Measurements from ENCODE around the gene SPAAR. TPM values are rescaled to one million over a fixed set of nuclear protein-coding genes. Genes with fewer than 3 reads are reported as not detected.

SPAAR gene
- polyA plus RNA-seq, 2 of the 4 experiments (the other 2 are of a cell fraction), result not detected

DNA sequence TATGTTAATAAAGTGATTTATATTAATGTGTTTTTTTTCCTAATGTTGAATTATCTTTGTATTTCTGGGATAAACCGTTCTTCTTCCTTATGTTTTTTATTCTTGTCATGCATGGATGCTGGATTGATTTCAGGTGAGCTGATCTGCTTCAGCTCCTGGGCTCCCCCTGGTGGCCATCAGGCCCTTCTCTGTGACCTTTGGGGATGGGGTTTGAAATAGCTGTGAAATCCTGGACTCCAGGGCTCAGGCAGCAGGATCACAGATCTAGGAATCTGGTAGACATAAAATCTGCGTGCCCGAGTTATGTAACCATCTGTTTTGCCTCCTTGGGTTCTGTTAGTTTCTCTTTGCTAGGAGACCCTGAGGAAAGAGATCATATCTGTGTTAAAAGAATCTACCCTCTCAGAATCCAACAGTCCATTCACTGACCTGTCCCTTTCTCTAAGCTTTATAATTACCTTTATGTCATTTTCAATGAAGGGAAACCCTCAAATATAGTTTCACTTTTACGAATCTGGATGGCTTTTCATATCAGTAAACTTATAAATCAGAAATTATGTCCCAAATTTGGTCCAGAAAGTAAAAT is 26.9 kb upstream of the SPAAR start:
- H3K4me3 ChIP-seq, result no peak overlapping the region
- 0 out of 3 replicates have a peak overlapping the region, but pooled peaks have one; percentile 7 for H3K4me2 ChIP-seq
- FAIRE-seq, result peak; percentile 88
- H3K9me3 ChIP-seq, result peaks cover 3% of the 10 kb centered on the region; the same call in 1 of the 3 replicates
- peak; percentile 90 to 96; a peak in 5 of 6 replicates for ATAC-seq
- no peak overlapping the region for H3K27ac ChIP-seq
- peaks cover 4% of the 10 kb centered on the region; the same call in 1 of the 3 replicates for H3K4me1 ChIP-seq
- 0% methylated on average over 4 of the region's 4 CpGs for WGBS (ENCODE audit: missing lambda C conversion rate)
- POLR2A ChIA-PET, result interaction anchor here (0.5 to 1.3 kb wide), 5 partner anchors 56 to 347 kb away, joined by 3 to 7 read pairs (median 3); partner anchors contain the start of gene CLTA
- CTCF ChIA-PET, result interaction anchor here (0.5 to 3.2 kb wide), 59 partner anchors 9 to 588 kb away, joined by 3 to 66 read pairs (median 5); partner anchors contain the start of genes ARHGEF39, CCDC107, CREB3 and FAM221B
- DNase-seq (ENCODE audit: low read depth in 1 of 2, low spot score in 1 of 2), result peak; percentile 76 to 87
- TF ChIP-seq RAD21 (conservative IDR thresholded peaks at IDR 0.05 in 1 of 2, IDR thresholded peaks at IDR 0.05 in 1 of 2) (peak; percentile 86 to 87), MAZ (IDR thresholded peaks at IDR 0.05; ENCODE audit: borderline replicate concordance, low read depth, low read length) (no peak), SMC3 (IDR thresholded peaks at IDR 0.05) (peak; percentile 96)
- TF ChIP-seq, protein P1, sequence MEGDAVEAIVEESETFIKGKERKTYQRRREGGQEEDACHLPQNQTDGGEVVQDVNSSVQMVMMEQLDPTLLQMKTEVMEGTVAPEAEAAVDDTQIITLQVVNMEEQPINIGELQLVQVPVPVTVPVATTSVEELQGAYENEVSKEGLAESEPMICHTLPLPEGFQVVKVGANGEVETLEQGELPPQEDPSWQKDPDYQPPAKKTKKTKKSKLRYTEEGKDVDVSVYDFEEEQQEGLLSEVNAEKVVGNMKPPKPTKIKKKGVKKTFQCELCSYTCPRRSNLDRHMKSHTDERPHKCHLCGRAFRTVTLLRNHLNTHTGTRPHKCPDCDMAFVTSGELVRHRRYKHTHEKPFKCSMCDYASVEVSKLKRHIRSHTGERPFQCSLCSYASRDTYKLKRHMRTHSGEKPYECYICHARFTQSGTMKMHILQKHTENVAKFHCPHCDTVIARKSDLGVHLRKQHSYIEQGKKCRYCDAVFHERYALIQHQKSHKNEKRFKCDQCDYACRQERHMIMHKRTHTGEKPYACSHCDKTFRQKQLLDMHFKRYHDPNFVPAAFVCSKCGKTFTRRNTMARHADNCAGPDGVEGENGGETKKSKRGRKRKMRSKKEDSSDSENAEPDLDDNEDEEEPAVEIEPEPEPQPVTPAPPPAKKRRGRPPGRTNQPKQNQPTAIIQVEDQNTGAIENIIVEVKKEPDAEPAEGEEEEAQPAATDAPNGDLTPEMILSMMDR (IDR thresholded peaks at IDR 0.05), result peak; percentile 97

DNA sequence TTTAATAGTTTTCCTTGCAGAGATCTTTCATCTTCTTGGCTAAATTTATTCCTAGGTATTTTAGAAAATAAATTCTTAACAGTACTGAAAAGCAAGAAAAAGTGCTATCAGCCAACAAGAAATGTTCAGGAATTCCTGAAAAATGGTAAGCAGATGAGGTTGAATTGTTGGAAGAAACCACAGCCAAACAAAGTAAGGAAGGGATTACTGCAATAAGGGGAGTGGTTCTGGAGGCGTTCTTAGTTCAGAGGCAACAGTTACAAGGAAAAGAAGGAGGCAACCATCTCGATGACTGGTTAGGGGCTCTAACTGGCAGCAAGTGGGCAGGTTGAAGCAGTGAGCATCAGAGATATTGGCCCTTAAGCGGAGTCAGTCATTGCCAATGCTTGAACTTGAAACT is 26.3 kb upstream of the SPAAR start:
- Histone ChIP-seq H3K4me2 (no peak overlapping the region), H3K9me3 (no peaks in the 10 kb centered on the region), H3K27ac (no peak overlapping the region), H3K4me1 (peaks cover 4% of the 10 kb centered on the region; the same call in 1 of the 3 replicates), H3K4me3 (no peak overlapping the region)
- POLR2A ChIA-PET, result interaction anchor here (1.3 kb wide), 1 partner anchor 93 kb away, joined by 4 read pairs; no protein-coding TSS in a partner anchor
- no peak for ATAC-seq
- 49% methylated on average over 3 of the region's 3 CpGs for WGBS (ENCODE audit: missing lambda C conversion rate)
- TF ChIP-seq BHLHE40 (IDR thresholded peaks at IDR 0.05; ENCODE audit: low read depth, low read length), result no peak
- TF ChIP-seq JUNB (IDR thresholded peaks at IDR 0.05), result no peak
- TF ChIP-seq RCOR1 (IDR thresholded peaks at IDR 0.05; ENCODE audit: low read depth, low read length), result no peak
- TF ChIP-seq CHD2 (IDR thresholded peaks at IDR 0.05; ENCODE audit: low read length, partially characterized antibody), result no peak
- TF ChIP-seq, protein P2, sequence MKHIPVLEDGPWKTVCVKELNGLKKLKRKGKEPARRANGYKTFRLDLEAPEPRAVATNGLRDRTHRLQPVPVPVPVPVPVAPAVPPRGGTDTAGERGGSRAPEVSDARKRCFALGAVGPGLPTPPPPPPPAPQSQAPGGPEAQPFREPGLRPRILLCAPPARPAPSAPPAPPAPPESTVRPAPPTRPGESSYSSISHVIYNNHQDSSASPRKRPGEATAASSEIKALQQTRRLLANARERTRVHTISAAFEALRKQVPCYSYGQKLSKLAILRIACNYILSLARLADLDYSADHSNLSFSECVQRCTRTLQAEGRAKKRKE (CRISPR knock-in tag; IDR thresholded peaks at IDR 0.05; ENCODE audit: low read depth), result no peak
- no peak for TF ChIP-seq RAD21 (conservative IDR thresholded peaks at IDR 0.05 in 1 of 2, IDR thresholded peaks at IDR 0.05 in 1 of 2)
- TF ChIP-seq, protein P3, sequence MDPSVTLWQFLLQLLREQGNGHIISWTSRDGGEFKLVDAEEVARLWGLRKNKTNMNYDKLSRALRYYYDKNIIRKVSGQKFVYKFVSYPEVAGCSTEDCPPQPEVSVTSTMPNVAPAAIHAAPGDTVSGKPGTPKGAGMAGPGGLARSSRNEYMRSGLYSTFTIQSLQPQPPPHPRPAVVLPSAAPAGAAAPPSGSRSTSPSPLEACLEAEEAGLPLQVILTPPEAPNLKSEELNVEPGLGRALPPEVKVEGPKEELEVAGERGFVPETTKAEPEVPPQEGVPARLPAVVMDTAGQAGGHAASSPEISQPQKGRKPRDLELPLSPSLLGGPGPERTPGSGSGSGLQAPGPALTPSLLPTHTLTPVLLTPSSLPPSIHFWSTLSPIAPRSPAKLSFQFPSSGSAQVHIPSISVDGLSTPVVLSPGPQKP (IDR thresholded peaks at IDR 0.05; ENCODE audit: low read depth, low read length), result no peak
- TF ChIP-seq NFE2L2 (conservative IDR thresholded peaks at IDR 0.05; ENCODE audit: low read length), result no peak
- no peak for TF ChIP-seq ESRRA (IDR thresholded peaks at IDR 0.05; ENCODE audit: borderline replicate concordance, low read length)
- TF ChIP-seq RNF2 (IDR thresholded peaks at IDR 0.05; ENCODE audit: borderline replicate concordance, low read depth), result no peak
- TF ChIP-seq KDM5A (IDR thresholded peaks at IDR 0.05), result no peak
- TF ChIP-seq, protein P4, sequence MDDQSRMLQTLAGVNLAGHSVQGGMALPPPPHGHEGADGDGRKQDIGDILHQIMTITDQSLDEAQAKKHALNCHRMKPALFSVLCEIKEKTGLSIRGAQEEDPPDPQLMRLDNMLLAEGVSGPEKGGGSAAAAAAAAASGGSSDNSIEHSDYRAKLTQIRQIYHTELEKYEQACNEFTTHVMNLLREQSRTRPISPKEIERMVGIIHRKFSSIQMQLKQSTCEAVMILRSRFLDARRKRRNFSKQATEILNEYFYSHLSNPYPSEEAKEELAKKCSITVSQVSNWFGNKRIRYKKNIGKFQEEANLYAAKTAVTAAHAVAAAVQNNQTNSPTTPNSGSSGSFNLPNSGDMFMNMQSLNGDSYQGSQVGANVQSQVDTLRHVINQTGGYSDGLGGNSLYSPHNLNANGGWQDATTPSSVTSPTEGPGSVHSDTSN (IDR thresholded peaks at IDR 0.05), result no peak
- no peak for TF ChIP-seq FOSB (CRISPR knock-in tag; IDR thresholded peaks at IDR 0.05)
- TF ChIP-seq, protein P5, sequence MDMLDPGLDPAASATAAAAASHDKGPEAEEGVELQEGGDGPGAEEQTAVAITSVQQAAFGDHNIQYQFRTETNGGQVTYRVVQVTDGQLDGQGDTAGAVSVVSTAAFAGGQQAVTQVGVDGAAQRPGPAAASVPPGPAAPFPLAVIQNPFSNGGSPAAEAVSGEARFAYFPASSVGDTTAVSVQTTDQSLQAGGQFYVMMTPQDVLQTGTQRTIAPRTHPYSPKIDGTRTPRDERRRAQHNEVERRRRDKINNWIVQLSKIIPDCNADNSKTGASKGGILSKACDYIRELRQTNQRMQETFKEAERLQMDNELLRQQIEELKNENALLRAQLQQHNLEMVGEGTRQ (IDR thresholded peaks at IDR 0.05), result no peak
- TF ChIP-seq, protein P6, sequence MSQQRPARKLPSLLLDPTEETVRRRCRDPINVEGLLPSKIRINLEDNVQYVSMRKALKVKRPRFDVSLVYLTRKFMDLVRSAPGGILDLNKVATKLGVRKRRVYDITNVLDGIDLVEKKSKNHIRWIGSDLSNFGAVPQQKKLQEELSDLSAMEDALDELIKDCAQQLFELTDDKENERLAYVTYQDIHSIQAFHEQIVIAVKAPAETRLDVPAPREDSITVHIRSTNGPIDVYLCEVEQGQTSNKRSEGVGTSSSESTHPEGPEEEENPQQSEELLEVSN (IDR thresholded peaks at IDR 0.05; ENCODE audit: borderline replicate concordance, low read depth), result no peak
- TF ChIP-seq KDM1A (IDR thresholded peaks at IDR 0.05; ENCODE audit: low read depth), result no peak
- no peak for TF ChIP-seq GATA3 (IDR thresholded peaks at IDR 0.05; ENCODE audit: borderline replicate concordance)
- no peak for TF ChIP-seq HDAC2 (IDR thresholded peaks at IDR 0.05)
- no peak for TF ChIP-seq CBX2 (IDR thresholded peaks at IDR 0.05; ENCODE audit: borderline replicate concordance, low read depth)
- TF ChIP-seq HOXB13 (CRISPR knock-in tag; IDR thresholded peaks at IDR 0.05; ENCODE audit: low read depth), result no peak
- FAIRE-seq, result no peak
- DNase-seq (ENCODE audit: low read depth in 1 of 2, low spot score in 1 of 2), result no peak
- CTCF ChIA-PET, result interaction anchor here (0.8 to 3.2 kb wide), 29 partner anchors 8 to 225 kb away, joined by 3 to 66 read pairs (median 10); partner anchors contain the start of genes CCDC107, GBA2, HINT2 and NPR2

Measured in A549 (cell line).